HL-60 (cell line): Measurements from ENCODE around the gene AMZ1.

ENCODE experiments used
- CTCF ChIP-seq: IDR thresholded peaks from one replicate; pipeline ENCODE4 v1.5.1; 2011; ENCODE audit warnings: low read length, control low read depth, inconsistent platforms; ENCODE audit not compliant: insufficient read depth
- GABPA ChIP-seq: IDR thresholded peaks from 2 replicates; pipeline ENCODE4 v1.6.1; 2012; ENCODE audit warnings: low read depth
- POLR2AphosphoS5 ChIP-seq: IDR thresholded peaks from 2 replicates; pipeline ENCODE4 v1.6.1; 2012; ENCODE audit warnings: low read depth
- REST ChIP-seq: IDR thresholded peaks from 2 replicates; pipeline ENCODE4 v1.6.1; 2012; ENCODE audit warnings: low read depth; ENCODE audit not compliant: insufficient replicate concordance
- SPI1 ChIP-seq: IDR thresholded peaks from 2 replicates; pipeline ENCODE4 v1.6.1; 2012; ENCODE audit warnings: low read depth, mild to moderate bottlenecking, borderline replicate concordance

- TF ChIP-seq CTCF (no peak), GABPA (no peak), REST (no peak), POLR2AphosphoS5 (no peak), SPI1 (no peak)
Observed at GRCh38 chr7:2707481-2707880, 19.5 kb downstream of the AMZ1 start.
